Tibial nerve (tissue), 4 donors: Measurements from ENCODE around the gene UBAP1L.

Experiments used
- EP300 ChIP-seq, 2 donors: sonication (generic); formaldehyde crosslinking; IDR thresholded peaks; one replicate each; pipeline ENCODE4 v1.6.1; 2017; ENCODE audit warnings: antibody characterized with exemption in 2 of 2, mild to moderate bottlenecking in 1 of 2
- POLR2A ChIP-seq, 2 donors: fragments of 450-650 bp; IDR thresholded peaks; one replicate each; pipeline ENCODE4 v1.6.1; 2017; ENCODE audit warnings: antibody characterized with exemption in 2 of 2, mild to moderate bottlenecking in 2 of 2, moderate library complexity in 2 of 2
- TF ChIP-seq, protein P1 (sequence below), 5 experiments: fragments of 200-600 bp in 3 of 5; fragments of 450-650 bp in 2 of 5; sonication (generic) in 3 of 5; IDR thresholded peaks; one replicate each; pipeline ENCODE4 v1.5.1; 2016 to 2019; ENCODE audit warnings: antibody characterized with exemption in 5 of 5, mild to moderate bottlenecking in 3 of 5, moderate library complexity in 2 of 5

DNA sequence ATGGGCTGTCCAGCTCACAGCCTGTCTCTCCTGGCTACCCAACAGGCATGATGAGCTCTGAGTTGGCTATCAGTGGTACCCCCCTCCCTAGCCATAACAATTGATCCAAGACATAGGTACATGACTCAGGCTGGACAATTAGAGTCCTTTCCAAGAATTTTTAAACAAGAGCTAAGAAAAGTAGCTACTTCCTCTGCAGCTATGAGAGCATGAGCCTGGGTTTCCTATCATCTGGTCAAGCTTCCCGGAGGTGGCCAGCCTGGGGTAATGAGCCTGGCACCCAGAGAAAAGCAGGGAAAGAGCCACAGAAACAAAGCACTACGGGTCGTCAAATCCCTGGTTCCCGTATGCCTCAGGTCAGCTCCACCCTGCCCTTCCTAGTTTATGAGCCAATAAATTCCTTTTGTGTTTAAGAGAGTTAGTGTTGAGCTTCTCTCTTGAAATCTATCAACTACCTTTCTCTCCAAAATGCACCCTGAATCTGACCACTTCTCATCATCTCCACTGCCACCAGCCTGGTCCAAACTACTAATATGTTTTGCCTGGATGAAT lies 72.1 kb downstream of the UBAP1L start:
- TF ChIP-seq POLR2A (IDR thresholded peaks at IDR 0.05) = no peak
- TF ChIP-seq, protein P1, sequence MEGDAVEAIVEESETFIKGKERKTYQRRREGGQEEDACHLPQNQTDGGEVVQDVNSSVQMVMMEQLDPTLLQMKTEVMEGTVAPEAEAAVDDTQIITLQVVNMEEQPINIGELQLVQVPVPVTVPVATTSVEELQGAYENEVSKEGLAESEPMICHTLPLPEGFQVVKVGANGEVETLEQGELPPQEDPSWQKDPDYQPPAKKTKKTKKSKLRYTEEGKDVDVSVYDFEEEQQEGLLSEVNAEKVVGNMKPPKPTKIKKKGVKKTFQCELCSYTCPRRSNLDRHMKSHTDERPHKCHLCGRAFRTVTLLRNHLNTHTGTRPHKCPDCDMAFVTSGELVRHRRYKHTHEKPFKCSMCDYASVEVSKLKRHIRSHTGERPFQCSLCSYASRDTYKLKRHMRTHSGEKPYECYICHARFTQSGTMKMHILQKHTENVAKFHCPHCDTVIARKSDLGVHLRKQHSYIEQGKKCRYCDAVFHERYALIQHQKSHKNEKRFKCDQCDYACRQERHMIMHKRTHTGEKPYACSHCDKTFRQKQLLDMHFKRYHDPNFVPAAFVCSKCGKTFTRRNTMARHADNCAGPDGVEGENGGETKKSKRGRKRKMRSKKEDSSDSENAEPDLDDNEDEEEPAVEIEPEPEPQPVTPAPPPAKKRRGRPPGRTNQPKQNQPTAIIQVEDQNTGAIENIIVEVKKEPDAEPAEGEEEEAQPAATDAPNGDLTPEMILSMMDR (IDR thresholded peaks at IDR 0.05) = no peak
- no peak for TF ChIP-seq EP300 (IDR thresholded peaks at IDR 0.05)
